Measurements from ENCODE around the gene B3GALT5.

B3GALT5 gene

GRCh38 chr21:39602793-39603192 lies 9.9 kb upstream of the B3GALT5 start:
- no peak for DNase-seq (ENCODE audit: low read depth in 1 of 2, low spot score in 1 of 2)

- no peak for DNase-seq (ENCODE audit: low read depth in 1 of 2, low spot score in 1 of 2)
These were observed 7.8 kb upstream of the B3GALT5 start for GRCh38 chr21:39604951-39605350.

GRCh38 chr21:39610703-39611102 lies 2.0 kb upstream of the B3GALT5 start:
- no peak for DNase-seq (ENCODE audit: low read depth in 1 of 2, low spot score in 1 of 2)

GRCh38 chr21:39611551-39612190 lies 1.1 kb upstream of the B3GALT5 start:
- no peak for DNase-seq (ENCODE audit: low read depth in 1 of 2, low spot score in 1 of 2)

GRCh38 chr21:39613041-39613934 lies 548 bp downstream of the B3GALT5 start:
- DNase-seq (ENCODE audit: low read depth in 1 of 2, low spot score in 1 of 2): no peak

GRCh38 chr21:39616211-39616772 lies 3.6 kb downstream of the B3GALT5 start:
- DNase-seq (ENCODE audit: low read depth in 1 of 2, low spot score in 1 of 2): no peak

GRCh38 chr21:39620856-39621255 lies 8.1 kb downstream of the B3GALT5 start:
- no peak for DNase-seq (ENCODE audit: low read depth in 1 of 2, low spot score in 1 of 2)

- DNase-seq (ENCODE audit: low read depth in 1 of 2, low spot score in 1 of 2): no peak
These were observed 12.6 kb downstream of the B3GALT5 start for GRCh38 chr21:39625211-39625895.

GRCh38 chr21:39628385-39628784 lies 15.6 kb downstream of the B3GALT5 start:
- no peak for DNase-seq (ENCODE audit: low read depth in 1 of 2, low spot score in 1 of 2)

- no peak for DNase-seq (ENCODE audit: low read depth in 1 of 2, low spot score in 1 of 2)
These were observed 17.5 kb downstream of the B3GALT5 start for GRCh38 chr21:39630191-39630591.

- no peak for DNase-seq (ENCODE audit: low read depth in 1 of 2, low spot score in 1 of 2)
These were observed 18.1 kb downstream of the B3GALT5 start for GRCh38 chr21:39630827-39631226.

GRCh38 chr21:39631842-39632562 lies 19.3 kb downstream of the B3GALT5 start:
- no peak for DNase-seq (ENCODE audit: low read depth in 1 of 2, low spot score in 1 of 2)

- no peak for DNase-seq (ENCODE audit: low read depth in 1 of 2, low spot score in 1 of 2)
These were observed 20.2 kb downstream of the B3GALT5 start for GRCh38 chr21:39632796-39633442.

GRCh38 chr21:39633770-39634181 lies 21.0 kb downstream of the B3GALT5 start:
- DNase-seq (ENCODE audit: low read depth in 1 of 2, low spot score in 1 of 2): no peak

- DNase-seq (ENCODE audit: low read depth in 1 of 2, low spot score in 1 of 2): no peak
These were observed 21.8 kb downstream of the B3GALT5 start for GRCh38 chr21:39634507-39634906.

GRCh38 chr21:39637197-39637970 lies 24.6 kb downstream of the B3GALT5 start:
- DNase-seq (ENCODE audit: low read depth in 1 of 2, low spot score in 1 of 2): no peak

GRCh38 chr21:39637971-39638240 lies 25.2 kb downstream of the B3GALT5 start:
- DNase-seq (ENCODE audit: low read depth in 1 of 2, low spot score in 1 of 2): no peak

- DNase-seq (ENCODE audit: low read depth in 1 of 2, low spot score in 1 of 2): no peak
These were observed 25.5 kb downstream of the B3GALT5 start for GRCh38 chr21:39638281-39638680.

GRCh38 chr21:39640754-39641153 lies 28.0 kb downstream of the B3GALT5 start:
- no peak for DNase-seq (ENCODE audit: low read depth in 1 of 2, low spot score in 1 of 2)

All from stimulated activated CD4-positive, alpha-beta T cell treated with anti-CD3 and anti-CD28 coated beads, Interleukin-15, amount 100 ng/mL, for 1 hour (primary cell).